Measurements from ENCODE around the gene ZNF232.

DNA sequence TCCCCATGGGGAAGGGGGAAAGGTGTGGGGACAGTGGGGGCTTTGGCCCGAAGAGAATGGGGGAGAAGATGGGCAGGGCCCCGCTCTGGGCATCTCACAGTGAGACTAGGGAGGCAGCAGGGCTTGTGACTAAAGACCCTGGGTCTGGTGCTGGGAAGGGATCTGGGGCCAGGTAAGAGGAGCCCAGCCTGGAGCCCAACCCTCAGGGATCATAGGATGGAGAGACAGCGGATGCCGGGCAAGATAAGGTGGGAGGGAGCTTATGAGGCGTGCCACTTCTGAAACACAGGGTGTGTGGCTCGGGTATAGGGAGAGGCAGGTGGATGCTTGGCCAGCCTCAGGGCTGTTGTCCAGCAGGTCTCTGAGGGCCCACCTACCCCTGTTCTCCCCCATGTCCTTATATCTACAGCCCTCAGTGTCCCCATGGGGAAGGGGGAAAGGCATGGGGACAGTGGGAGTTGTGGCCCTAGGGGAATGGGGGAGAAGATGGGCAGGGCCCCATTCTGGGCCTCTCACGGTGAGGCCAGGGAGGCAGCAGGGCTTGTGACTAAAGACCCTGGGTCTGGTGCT, 19.6 kb upstream of the ZNF232 start:
- TF ChIP-seq EZH2 (IDR thresholded peaks at IDR 0.05) = no peak
- no peak for TF ChIP-seq POLR2AphosphoS5 (IDR thresholded peaks at IDR 0.05; ENCODE audit: borderline replicate concordance, low read depth, low read length)
